HG02588 (cell line): ENCODE data around the gene SAXO1.

Experiments
- ATAC-seq: cut with Tn5 transposase; IDR thresholded peaks from one replicate; pipeline ENCODE4 v1.9.1; 2021; ENCODE audit warnings: mild to moderate bottlenecking, moderate library complexity; ENCODE audit not compliant: unreplicated experiment

The SAXO1 gene

DNA sequence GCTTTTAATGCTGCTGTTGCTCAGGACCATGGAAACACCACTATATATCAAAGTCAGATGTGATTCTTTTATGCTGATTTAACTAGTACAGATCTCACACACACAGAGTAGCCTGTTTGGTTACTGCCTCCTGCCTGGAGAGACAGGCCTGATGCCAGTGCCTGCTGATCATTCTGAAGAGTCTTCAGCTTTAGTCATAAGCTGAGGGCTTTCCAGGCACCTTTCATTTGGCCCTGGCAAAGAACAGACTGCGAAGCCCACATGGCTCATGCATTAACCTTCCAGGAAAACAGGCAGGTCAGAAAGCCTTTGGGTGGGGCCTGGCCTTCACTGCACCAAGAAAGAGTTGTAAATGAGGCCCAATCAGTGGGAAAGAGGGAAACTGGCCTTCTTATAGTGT lies 144.7 kb downstream of the SAXO1 start:
- no peak for ATAC-seq

DNA sequence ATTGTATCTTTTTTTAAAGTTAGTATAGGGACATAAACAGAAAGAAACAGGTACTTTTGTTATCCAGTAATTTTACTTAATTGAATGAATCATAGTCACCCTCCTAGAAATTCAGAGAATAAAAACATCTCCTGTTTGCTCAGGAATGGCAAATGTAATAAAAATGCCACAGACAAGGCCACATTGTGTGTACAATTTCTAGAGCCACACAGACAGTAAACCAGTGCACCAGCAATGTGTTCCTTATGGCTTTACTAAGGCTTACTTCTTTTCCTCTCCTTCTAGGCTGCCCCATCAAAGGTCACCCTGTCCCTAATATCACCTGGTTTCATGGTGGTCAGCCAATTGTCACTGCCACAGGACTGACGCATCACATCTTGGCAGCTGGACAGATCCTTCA lies 145.5 kb downstream of the SAXO1 start:
- ATAC-seq = no peak

DNA sequence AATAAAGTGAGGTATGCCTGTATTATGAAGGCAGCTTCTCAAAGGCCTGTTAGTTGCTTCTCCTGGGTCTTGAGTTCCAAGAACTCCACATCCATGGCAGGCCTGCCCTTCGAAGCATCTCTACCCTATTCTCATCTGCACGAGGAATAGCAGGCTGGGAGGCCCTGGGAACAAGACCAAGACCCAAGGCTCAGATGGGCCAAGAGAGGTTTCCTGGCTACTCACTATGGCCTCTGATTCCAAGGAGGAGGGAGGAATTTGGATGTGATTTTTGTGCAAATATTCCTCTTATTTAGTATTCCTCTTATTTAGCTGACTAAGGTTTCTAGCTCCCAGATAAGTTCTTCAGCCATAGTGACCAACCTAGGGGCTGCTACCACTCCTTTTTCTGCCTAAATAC lies 151.3 kb downstream of the SAXO1 start:
- no peak for ATAC-seq

DNA sequence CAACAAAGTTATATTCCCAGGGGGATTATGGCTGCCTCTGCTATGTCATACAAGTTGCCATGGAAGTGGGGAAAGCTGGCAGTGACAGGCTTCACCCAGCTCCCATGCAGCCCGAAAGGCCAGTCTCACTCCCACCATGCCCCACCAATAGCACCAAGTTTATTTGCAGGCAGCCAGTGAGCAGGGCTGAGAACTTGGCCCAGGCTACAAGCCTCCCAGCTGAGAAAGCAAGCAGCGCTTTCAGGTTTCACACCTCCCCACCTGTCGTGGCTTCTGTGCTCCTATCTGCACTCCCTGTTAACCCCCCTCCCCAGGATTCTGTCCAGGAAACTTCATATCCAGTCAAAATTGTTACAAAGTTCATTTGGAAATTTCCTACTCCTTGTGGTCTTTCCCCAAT lies 155.0 kb downstream of the SAXO1 start:
- no peak for ATAC-seq
